ENCODE measurements around the gene PTPN3.

- no peak for TF ChIP-seq CTCF (conservative IDR thresholded peaks at IDR 0.05)
- no peak for TF ChIP-seq EZH2 (IDR thresholded peaks at IDR 0.05; ENCODE audit: low read depth)
Observed at GRCh38 chr9:109455861-109456260, 42.2 kb downstream of the PTPN3 start.
